HL-60/S4 (cell line): ENCODE data around the gene FANCG.

Experiments used
- in situ Hi-C: fragments of 300-500 bp; cut with MboI; formaldehyde crosslinking; loops from 2 replicates; pipeline ENCODE4 v1.14.3; 2022; ENCODE audit warnings: low sequenced_read_pairs

The FANCG gene

DNA sequence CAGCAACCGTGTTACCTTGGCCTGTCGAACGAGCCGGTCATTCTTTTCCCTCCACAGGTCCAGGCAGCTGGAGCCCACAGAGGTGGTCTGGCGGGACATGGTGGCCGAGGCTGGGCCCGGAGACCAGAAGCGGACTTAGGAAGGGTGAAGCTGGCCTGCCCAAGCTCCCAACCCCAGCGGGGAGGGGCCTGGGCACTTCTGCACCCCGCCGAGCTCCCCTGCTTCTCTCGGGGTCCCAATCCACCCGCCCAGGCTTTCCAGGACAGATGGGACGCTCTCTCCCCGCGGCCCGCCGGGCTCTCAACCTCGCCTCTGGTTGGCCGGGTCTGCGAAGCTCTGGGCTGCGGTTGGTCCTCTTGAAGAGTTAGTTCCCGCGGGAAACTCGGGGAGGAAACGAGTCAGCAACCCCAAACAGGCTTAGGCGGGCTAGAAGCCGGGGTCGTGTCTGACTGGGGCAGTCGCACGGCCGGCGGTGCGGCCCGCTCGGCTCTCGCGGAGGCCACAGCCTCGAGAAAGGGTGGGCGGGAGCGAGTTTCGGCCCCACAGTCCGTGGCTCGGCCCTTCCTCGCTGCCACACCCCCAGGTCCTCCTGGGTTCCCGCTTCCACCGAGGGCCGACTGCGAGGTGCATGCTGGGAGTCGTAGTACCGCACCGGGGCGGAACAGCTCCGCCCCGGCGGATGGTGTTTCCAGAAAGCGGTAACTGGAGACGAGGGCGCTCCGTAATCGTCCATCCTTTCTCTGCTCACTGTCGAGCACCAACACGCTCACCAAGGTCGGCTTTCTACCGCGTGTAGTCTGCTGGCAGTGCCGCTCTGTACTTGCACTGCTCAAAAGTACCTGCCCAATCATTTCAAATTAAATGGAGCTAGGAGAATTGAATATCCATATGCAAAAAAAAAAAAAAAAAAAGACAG, at the start of gene FANCG:
TSS of gene FANCG (minus strand) at position 517 of the 916 bp plus-strand sequence. CDS start at position 99, 418 bp downstream.
- in situ Hi-C loops: no loop called here

DNA sequence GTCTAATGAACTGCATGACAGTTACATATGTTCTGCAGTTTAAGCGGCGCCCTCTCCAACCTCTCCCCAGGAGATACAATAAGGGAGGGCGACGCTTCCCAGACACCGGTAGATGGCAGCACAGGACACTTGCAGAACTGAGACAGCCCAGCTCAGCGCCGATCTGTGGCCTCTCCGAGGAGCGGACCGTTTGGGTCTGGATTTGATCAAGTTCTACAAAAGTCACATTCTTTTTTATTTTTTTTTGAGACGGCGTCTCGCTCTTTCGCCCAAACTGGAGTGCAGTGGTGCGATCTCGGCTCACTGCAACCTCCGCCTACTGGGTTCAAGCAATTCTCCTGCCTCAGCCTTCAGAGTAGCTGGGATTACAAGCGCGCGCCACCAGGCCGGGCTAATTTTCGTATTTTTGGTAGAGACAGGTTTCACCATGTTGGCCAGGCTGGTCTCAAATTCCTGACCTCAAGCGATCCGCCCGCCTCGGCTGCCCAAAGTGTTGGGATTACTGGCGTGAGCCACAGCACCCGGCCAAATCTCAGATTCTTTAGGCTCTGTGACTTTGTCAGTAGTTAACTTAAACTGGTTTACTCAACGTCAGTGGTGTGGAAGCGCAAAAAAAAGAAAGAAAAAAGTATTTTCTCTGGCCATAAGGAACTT, 37.3 kb upstream of the FANCG start:
- in situ Hi-C loops: no loop called here

DNA sequence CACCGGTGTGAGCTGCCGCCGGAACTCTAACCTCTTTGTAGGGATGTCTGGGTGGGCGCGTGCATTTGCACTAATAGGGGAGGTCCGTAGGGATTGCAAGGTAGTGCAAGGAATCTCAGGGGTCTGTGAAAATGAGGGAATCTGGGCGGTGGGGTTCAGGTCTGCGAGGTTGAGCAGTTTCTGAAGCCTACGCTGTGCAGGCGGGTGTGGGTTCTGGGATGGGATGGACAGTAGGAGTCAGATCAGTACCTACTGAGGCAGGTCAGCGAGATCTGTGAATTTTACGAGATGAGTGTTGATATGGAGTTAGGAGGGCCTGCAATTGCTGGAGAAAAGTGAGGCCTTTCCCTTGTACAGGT, 36.8 kb upstream of the FANCG start:
- in situ Hi-C loops: no loop called here

DNA sequence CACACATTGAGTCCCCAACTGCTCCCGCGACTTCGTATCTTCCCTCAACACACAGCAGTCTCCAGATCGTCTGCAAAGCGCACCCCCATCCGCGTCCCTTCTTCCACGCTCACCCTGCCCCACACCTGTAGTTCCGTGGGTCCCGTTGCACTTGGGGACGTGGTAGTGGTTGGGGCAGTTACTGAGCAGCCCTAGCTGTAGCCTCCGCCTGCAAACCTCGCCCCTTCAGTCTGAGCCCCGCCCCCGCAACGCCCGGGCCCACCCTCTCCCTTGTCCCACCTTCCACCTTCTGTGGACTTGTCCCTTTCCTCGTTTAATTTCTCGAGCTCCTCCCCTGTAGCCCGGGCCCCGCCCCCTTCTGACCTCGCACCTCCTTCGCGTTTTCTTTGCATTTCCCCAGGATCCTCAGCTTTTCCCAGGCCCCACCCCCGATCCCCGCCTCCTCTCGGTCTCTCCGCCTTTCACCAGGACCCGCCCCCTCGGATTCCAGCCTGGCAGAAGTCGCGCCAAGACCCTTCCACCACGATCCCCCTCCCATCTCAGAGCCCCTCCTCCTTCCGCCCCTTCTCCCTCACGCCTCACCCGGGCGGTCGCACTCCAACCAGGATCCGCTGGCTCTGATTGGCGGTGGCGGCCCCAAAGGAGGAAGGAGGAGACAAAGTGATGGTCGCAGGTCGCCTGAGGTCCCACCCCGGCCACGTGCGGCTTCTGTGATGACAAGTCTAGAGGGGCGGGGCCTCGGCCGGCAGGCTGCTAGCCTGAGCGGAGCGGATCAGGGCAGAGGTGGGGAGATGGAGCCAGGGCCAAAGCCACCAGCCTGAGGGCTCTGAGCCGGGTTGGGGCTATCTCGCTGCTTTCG, 36.2 kb upstream of the FANCG start, which contains the start of gene ATOSB:
TSS of gene ATOSB (minus strand) at position 183 of the 859 bp plus-strand sequence. CDS start 7,588 bp downstream, outside the sequence.
- in situ Hi-C loops: no loop called here

DNA sequence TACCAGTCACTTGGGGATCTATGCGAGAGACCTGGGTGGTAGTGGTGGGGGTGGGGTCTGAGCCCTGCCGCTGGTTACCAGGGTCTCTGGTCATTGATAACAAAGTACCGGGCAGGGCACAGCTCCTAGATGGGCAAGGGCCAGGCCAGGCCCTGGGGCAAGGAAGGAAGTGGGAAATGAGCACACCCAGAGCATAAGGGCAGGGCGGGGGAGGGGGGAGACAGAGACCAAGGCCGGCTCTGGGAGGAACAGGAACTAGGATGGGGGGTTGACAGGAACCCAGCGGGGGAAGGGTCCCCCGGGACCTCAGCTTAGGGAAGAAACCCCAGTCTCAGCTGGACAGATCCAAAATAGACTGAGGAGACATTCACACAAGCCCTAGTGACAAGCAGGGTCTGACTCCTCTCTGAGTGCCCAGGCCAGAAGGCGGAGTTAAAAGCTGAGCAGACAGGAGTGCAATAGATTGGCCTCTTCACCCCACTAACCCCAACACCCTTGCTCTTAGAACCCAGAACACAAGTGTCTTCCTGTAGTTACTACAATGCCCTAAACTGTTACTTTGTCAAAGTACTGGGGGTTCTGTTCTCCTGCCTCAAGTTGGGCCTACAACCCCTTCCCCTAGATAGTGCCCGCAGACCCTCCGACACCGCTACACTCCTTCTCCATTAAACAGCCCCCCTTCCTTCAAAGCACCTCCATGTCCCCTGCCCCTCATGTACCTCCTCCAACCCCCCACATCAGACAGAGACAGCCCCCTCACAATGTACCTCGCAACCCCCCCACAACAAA, 35.3 kb upstream of the FANCG start:
- in situ Hi-C loops: no loop called here

DNA sequence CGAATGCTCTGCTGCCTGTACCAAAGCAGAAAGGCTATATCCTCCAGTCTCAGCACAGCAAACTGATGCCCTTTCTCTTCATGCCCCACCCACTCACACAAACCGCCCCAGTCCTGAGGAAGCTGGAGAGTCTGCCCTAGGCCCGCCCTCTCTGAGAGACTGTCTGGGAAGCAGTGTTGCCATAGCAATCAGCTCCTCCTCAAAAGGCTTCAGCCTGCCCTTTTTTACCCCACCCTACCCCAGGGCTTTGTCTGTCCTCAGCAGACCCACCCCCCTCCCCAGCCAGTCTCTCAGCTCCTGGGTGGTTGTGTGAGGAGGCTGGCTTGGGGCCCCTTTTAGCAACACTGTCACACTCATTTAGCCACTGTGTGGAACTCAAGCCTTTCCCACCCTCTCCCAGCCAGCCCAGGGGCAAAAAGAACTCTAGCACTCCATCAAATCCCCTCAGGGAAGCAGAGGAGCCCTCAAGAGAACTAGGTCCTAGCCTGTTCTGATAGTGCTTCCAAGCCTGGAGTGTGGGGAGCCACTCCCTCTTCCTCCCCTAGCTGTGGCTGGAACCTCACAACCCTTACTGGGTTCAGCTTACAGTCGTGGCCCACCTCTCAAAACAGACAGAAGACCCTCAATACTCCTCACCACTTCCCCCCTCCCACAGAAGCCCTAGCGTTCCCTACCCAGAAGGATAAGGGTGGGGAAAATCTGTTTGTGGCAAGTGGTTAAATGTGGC, 34.5 kb upstream of the FANCG start:
- in situ Hi-C loops: no loop called here

DNA sequence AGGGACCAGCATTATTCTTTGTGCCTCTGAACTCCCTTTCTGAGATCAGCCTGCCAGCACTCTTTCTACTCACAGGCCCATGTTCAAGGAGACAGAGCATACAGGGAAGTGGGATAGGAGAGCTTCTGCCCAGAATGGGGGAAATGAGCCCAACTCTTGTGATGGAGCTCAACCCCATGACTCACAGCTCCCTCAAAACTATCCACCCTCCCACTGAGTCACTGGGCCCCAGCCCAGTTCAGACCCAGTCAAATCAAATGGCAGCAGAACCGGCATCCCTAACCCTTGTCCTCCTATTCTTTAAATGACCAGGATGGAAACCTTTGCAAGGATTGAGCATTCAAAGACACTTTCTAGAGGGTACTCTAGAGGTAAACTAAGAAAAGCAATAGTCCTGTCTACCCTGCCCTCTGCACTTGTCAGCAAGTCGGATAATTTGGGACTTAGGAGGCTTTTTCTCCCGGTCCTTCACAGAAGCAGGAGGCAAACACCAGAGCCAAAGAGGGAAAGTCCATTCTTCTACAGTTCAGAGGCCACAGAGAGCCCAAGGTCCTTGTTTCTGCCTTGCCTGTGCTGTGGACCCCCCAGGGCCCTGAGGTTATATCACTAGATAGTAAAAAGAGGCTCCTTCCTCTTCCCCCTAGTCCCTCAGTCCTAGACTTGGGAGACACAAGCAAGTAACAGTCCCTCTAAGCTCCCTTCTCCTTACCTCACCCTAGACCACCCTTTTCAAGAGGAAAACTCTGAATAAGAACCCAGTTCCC, 32.7 kb upstream of the FANCG start:
- in situ Hi-C loops: no loop called here

DNA sequence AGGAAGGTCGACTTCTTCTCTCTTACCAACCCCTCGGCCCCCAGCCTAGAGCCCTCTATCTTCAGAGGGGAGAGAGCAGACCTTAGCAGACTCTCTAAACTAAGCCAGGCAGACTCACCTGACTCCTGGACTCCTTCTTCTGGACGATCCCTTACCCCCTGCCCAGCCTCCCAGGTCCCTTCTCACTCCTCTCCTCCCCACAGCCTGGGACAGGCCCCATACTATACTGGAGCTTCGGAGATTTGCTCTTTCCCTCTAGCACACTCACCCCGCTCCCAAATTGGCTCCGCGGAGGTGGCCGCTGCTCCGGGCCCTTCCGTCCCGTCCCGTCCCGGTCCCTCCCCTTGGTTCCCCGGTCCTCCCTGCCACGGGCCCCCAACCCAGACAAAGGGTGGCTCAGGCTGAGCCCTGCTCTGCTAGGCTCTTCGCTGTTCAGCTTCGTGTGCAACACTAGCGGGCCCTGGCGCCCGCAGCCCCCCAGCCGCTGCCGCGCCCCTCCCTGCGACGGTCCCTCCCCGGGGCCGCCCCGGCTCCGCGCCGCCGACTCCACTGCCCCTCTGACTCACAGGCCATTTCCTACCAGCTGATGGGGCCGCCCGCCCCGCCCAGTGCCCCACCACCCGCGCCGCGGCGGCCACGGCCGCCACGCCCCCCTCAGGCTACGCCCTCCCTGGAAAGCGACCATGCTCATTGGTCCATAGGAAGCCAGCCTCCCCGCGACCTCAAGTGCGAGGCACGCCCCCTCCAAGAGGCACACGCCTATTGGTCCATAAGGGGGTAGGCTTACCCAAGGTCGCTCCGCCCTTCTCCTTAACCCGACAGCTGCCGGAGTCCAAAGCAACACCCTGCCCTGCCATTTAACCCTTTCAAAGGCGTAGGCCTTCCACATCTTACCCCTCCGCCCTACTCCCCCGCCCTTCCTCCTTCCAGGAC, 31.5 kb upstream of the FANCG start:
- in situ Hi-C loops: no loop called here

DNA sequence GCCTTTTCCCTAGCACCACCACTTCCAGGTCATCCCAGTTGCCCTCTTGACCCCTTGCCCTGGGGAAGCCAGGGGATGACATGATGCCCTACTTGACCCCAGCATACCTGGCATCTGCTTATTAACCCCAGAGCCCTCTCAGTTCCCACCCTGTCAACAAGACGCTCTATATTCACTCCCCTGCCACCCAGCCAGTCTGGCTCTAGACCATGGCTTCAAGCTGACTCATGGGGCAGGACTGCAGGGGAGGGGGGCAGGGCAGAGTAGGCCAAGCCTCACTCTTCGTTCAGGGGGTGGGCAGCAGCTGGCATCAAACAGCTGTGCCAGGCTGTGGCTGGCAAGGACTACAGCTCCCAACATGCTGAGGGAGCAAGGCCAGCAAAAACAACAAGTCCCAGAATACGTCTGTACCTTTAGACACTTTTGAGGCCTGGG, 30.6 kb upstream of the FANCG start:
- in situ Hi-C loops: no loop called here

DNA sequence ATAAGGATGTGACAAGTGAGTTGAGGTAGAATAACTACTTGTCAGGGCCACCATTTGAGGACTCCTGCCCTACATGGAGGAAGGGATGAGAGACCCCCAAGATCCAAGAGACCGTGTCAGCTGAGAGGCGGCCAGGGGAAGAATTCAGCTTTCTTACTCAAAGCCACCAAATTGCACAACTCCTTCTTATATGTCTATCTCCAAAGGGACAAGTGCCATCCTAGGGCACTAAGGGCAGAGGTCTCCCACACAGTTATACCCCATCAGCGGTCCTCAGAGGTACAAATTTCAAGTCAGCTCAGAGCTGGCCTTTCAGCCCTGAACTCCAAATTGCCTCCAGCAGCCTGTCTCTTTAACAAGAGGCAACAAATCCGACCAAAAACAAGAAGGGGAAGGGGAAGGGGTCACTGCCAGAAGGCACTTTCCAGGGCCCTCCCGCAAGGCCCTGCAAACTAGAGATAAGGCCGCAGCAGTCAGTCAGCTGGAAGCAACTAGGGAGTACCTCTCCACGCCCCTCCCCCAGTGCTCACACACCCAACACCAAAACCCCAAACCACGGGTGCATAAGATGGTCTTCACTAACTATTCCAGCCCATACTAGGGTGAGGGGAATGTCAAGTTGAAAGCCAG, 29.3 kb upstream of the FANCG start:
- in situ Hi-C loops: no loop called here

DNA sequence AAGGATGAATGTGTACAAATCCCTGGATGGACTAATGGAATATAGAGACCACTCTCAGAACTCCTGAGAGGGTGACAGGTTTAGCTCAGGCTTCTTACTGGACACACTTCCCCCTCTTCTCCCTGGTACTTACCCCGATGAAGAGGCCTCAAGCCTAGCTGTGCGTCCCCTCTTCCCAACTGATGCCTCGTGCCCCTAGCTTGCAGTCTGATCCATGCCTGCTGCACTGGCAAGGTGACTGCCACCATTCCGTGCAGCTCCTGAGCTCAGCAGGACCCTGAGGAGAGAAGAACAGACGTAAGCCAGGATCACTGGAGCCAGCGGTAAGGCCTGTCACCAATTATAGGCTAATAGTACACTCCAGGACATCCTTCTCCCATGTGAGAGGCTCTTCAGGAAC, 28.7 kb upstream of the FANCG start:
- in situ Hi-C loops: no loop called here

DNA sequence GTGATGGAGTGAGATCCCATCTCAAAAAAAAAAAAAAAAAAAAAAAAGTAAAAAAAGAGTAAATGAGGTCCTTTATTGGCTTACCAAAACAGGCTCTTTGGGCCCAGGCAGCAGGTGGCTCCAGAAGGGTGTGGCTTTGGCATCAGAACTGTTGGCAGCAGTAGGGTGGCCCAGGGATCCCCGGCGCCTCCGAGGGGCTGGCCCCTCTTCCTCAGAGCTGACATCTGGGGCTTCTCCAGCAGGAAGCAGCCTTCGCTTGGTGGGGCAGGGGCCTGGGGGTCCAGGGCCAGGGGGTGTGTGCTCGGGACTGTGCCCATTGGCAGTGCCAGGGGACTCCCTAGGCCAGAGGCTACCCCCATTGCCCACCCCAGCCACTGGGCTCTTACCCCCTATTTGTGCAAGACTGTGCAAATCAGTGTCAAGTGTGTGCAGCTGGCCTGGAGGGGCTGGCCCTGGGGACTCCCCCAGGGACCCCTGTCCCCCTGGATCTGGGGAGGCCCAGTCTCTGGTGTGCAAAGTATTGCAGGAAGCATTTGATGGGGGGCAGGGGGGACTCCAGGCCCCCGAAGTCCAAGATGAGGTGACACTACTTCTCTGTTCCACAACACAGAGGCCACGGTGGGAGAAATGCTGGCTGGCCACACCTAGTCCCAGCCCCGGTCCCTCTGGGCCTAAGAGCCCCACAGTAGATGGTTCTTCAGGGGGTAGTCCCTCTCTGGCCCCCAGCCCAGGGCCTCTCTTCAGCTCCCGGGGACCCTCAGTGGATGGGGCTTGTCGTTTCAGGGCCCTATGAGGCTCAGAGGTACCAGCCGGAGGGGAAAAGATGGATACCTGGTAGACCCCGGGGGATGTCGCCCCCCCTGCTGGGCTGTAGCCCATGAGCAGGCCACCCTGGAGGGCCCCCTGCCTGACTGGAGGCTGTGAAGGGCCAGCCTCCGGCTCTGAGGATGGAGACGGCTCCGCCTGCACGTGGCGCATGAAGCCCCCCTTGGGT, 27.9 kb upstream of the FANCG start:
- in situ Hi-C loops: no loop called here

DNA sequence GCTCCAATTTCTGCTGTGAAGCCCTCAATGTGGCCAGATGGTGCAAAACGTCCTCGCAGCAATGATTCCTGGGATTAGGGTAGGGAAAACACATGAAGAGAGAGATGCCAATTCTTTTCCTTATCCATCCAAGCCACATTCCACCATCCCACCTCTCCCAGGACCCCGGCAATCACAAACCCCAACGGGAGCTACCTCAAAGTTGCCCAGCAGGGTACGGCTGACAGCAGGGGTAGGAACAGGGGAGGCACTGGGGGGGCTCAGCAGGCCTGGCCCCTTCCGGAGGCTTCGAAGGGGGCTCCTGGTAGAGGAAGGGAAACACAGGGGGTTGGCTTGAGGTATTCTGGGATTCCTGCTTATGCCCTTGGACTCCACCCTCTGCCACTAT, 26.6 kb upstream of the FANCG start:
- in situ Hi-C loops: no loop called here

DNA sequence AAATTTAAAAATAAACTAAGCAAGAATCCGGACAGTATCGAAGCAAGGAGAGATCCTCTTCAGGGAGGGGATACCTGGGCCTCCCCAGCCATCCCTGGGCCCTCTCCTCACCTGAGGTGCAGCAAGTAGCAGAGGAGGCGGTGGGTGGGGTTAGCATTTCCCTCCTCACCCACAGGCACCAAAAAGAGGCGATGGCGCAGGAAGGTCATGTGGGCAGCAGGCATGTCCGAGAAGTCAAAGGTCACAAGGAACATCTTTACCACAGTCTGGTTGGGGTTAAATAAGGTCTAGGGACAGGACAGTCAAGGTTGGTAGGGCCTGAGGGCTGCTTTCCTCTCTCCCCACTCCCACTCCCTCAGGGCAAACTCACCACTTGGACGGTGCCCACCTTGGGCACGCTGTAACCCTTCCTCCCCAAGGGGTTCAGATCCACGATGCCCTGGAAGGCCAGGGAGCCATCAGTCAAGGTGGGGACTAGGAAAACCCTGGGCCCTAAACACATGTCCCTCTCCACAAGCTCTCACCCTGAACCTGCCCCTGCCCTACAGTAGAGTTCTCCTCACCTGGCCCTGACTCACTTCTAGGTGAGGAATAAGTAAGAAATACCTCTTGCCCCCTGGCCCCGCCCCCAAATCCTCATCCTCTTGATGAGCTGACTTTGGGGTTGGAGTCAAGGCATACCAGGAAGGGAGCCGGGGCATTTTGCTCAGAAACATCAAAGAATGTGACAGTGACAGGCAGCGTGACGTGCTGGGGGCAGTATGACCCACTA, 26.0 kb upstream of the FANCG start:
- in situ Hi-C loops: no loop called here

DNA sequence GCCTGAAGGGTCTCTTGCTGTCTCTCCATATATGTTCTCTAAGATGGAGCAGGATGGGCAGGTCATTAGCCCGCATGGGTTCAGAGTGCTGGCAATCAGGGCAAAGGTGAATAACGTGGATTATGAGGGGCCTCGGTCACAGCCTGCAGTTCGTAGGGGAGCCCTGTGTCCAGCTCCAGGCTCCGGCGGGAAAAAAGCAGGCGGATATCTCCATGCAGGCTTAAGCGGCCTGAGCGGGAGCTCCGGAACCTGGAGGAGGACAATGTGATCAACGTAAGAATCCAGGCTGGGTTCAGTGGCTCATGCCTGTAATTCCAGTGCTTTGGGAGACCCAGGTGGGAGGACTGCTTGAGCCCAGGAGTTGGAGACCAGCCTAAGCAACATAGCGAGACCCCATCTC, 25.4 kb upstream of the FANCG start:
- in situ Hi-C loops: no loop called here

DNA sequence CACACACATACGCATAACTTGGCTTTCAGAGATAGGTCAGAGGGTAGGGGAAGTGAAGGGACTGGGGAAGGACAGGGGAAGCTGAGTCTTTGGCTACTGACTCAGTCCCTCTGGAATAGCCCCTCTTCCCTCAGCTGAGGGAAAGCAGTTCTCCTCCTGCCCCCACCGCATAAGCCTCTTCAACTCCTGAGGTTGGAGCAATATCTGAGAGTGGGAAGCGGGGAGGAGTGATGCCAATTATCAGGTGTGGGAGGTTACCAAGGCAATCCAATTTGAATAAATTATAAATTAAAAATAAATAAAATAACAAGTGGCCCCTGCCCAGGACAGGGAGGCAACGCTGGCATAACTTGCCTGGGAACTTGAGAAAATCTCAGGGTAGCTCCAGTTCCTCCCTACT, 24.8 kb upstream of the FANCG start:
- in situ Hi-C loops: no loop called here
